ENCODE measurements around the gene NTM.

NTM gene

GRCh38 chr11:132222345-132222744 is 851.9 kb downstream of the NTM start:
- no peak for DNase-seq (ENCODE audit: low spot score)

GRCh38 chr11:132226522-132226921 is 856.1 kb downstream of the NTM start:
- DNase-seq (ENCODE audit: low spot score): no peak

- no peak for DNase-seq (ENCODE audit: low spot score)
Observed at GRCh38 chr11:132228746-132229325, 858.4 kb downstream of the NTM start.

- DNase-seq (ENCODE audit: low spot score): no peak
Observed at GRCh38 chr11:132231656-132232347, 861.4 kb downstream of the NTM start.

- peak; percentile 73 for DNase-seq (ENCODE audit: low spot score)
Observed at GRCh38 chr11:132234878-132235277, 864.5 kb downstream of the NTM start.

- DNase-seq (ENCODE audit: low spot score): no peak
Observed at GRCh38 chr11:132237781-132238180, 867.4 kb downstream of the NTM start.

- DNase-seq (ENCODE audit: low spot score): no peak
Observed at GRCh38 chr11:132238331-132238866, 868.0 kb downstream of the NTM start.

- no peak for DNase-seq (ENCODE audit: low spot score)
Observed at GRCh38 chr11:132240374-132240773, 870.0 kb downstream of the NTM start.

- DNase-seq (ENCODE audit: low spot score): no peak
Observed at GRCh38 chr11:132242632-132243031, 872.2 kb downstream of the NTM start.

- DNase-seq (ENCODE audit: low spot score): no peak
Observed at GRCh38 chr11:132244846-132245245, 874.4 kb downstream of the NTM start.

- DNase-seq (ENCODE audit: low spot score): no peak
Observed at GRCh38 chr11:132245403-132246385, 875.3 kb downstream of the NTM start.

- DNase-seq (ENCODE audit: low spot score): no peak
Observed at GRCh38 chr11:132248580-132248979, 878.2 kb downstream of the NTM start.

GRCh38 chr11:132249256-132249655 is 878.8 kb downstream of the NTM start:
- no peak for DNase-seq (ENCODE audit: low spot score)

GRCh38 chr11:132251061-132251460 is 880.6 kb downstream of the NTM start:
- DNase-seq (ENCODE audit: low spot score): no peak

GRCh38 chr11:132253469-132254264 is 883.3 kb downstream of the NTM start:
- no peak for DNase-seq (ENCODE audit: low spot score)

GRCh38 chr11:132254906-132255305 is 884.5 kb downstream of the NTM start:
- DNase-seq (ENCODE audit: low spot score): no peak

- DNase-seq (ENCODE audit: low spot score): no peak
Observed at GRCh38 chr11:132256528-132257279, 886.3 kb downstream of the NTM start.

GRCh38 chr11:132257871-132258270 is 887.5 kb downstream of the NTM start:
- DNase-seq (ENCODE audit: low spot score): no peak

- DNase-seq (ENCODE audit: low spot score): no peak
Observed at GRCh38 chr11:132258875-132259274, 888.5 kb downstream of the NTM start.

GRCh38 chr11:132260636-132261035 is 890.2 kb downstream of the NTM start:
- no peak for DNase-seq (ENCODE audit: low spot score)

GRCh38 chr11:132263241-132263640 is 892.8 kb downstream of the NTM start:
- DNase-seq (ENCODE audit: low spot score): no peak

Data from hepatic stellate cell (primary cell).